Measurements from ENCODE around the gene TRIM44. TPM values are rescaled to one million over a fixed set of nuclear protein-coding genes. Genes with fewer than 3 reads are reported as not detected.
"Not testable (repeated sequence)": the region's sequence is repeated elsewhere in the genome, so short reads cannot be mapped to it uniquely, and the experiment has no call there.

Gene TRIM44
- total RNA-seq, 1 experiment from 2014 or later = 38.1 TPM

GRCh38 chr11:35663408-35663702, 780 bp downstream of the TRIM44 start:
- in situ Hi-C loops (cut with HindIII; ENCODE audit: low sequenced_read_pairs) = no loop called here
- DNase-seq (ENCODE audit: low spot score) = no peak

GRCh38 chr11:35664977-35665441, 2.4 kb downstream of the TRIM44 start:
- DNase-seq (ENCODE audit: low spot score) = no peak
- in situ Hi-C loops (cut with HindIII; ENCODE audit: low sequenced_read_pairs) = no loop called here

- no peak for DNase-seq (ENCODE audit: low spot score)
- in situ Hi-C loops (cut with HindIII; ENCODE audit: low sequenced_read_pairs) = no loop called here
Measured at GRCh38 chr11:35667257-35667656, 4.7 kb downstream of the TRIM44 start.

- DNase-seq (ENCODE audit: low spot score); in situ Hi-C loops (cut with HindIII; ENCODE audit: low sequenced_read_pairs): not testable (repeated sequence)
Measured at GRCh38 chr11:35668350-35668749, 5.8 kb downstream of the TRIM44 start.

- in situ Hi-C loops (cut with HindIII; ENCODE audit: low sequenced_read_pairs) = no loop called here
- DNase-seq (ENCODE audit: low spot score) = no peak
Measured at GRCh38 chr11:35671396-35672127, 9.0 kb downstream of the TRIM44 start.

GRCh38 chr11:35672608-35673007, 10.0 kb downstream of the TRIM44 start:
- in situ Hi-C loops (cut with HindIII; ENCODE audit: low sequenced_read_pairs) = no loop called here
- no peak for DNase-seq (ENCODE audit: low spot score)

GRCh38 chr11:35675901-35676610, 13.5 kb downstream of the TRIM44 start:
- in situ Hi-C loops (cut with HindIII; ENCODE audit: low sequenced_read_pairs) = no loop called here
- DNase-seq (ENCODE audit: low spot score) = peak; percentile 54

- in situ Hi-C loops (cut with HindIII; ENCODE audit: low sequenced_read_pairs) = no loop called here
- no peak for DNase-seq (ENCODE audit: low spot score)
Measured at GRCh38 chr11:35676611-35676965, 14.0 kb downstream of the TRIM44 start.

GRCh38 chr11:35677904-35678303, 15.3 kb downstream of the TRIM44 start:
- in situ Hi-C loops (cut with HindIII; ENCODE audit: low sequenced_read_pairs) = no loop called here
- DNase-seq (ENCODE audit: low spot score) = no peak

GRCh38 chr11:35678471-35678870, 15.9 kb downstream of the TRIM44 start:
- in situ Hi-C loops (cut with HindIII; ENCODE audit: low sequenced_read_pairs) = no loop called here
- no peak for DNase-seq (ENCODE audit: low spot score)

GRCh38 chr11:35678975-35679374, 16.4 kb downstream of the TRIM44 start:
- in situ Hi-C loops (cut with HindIII; ENCODE audit: low sequenced_read_pairs) = no loop called here
- no peak for DNase-seq (ENCODE audit: low spot score)

GRCh38 chr11:35680506-35680905, 17.9 kb downstream of the TRIM44 start:
- no peak for DNase-seq (ENCODE audit: low spot score)
- in situ Hi-C loops (cut with HindIII; ENCODE audit: low sequenced_read_pairs) = no loop called here

GRCh38 chr11:35681163-35681767, 18.7 kb downstream of the TRIM44 start:
- no peak for DNase-seq (ENCODE audit: low spot score)
- in situ Hi-C loops (cut with HindIII; ENCODE audit: low sequenced_read_pairs) = no loop called here

- DNase-seq (ENCODE audit: low spot score) = peak; percentile 83
Measured at GRCh38 chr11:35682230-35683173, 19.9 kb downstream of the TRIM44 start.

GRCh38 chr11:35683728-35684339, 21.3 kb downstream of the TRIM44 start:
- in situ Hi-C loops (cut with HindIII; ENCODE audit: low sequenced_read_pairs) = no loop called here
- no peak for DNase-seq (ENCODE audit: low spot score)

More at GRCh38 chr11:35682230-35683173, 19.9 kb downstream of the TRIM44 start:
- in situ Hi-C loops (cut with HindIII; ENCODE audit: low sequenced_read_pairs) = no loop called here

GRCh38 chr11:35688023-35688422, 25.4 kb downstream of the TRIM44 start:
- DNase-seq (ENCODE audit: low spot score) = no peak

GRCh38 chr11:35689081-35689996, 26.8 kb downstream of the TRIM44 start:
- in situ Hi-C loops (cut with HindIII; ENCODE audit: low sequenced_read_pairs) = no loop called here
- DNase-seq (ENCODE audit: low spot score) = no peak

More at GRCh38 chr11:35688023-35688422, 25.4 kb downstream of the TRIM44 start:
- in situ Hi-C loops (cut with HindIII; ENCODE audit: low sequenced_read_pairs) = no loop called here

GRCh38 chr11:35702126-35702525, 39.6 kb downstream of the TRIM44 start:
- in situ Hi-C loops (cut with HindIII; ENCODE audit: low sequenced_read_pairs) = no loop called here
- no peak for DNase-seq (ENCODE audit: low spot score)

All from G401 (cell line).